GM19035 (cell line): ENCODE data around the gene MTREX.

Source experiments
- ATAC-seq: cut with Tn5 transposase; IDR thresholded peaks from one replicate; pipeline ENCODE4 v1.9.1; 2021; ENCODE audit not compliant: unreplicated experiment

MTREX gene

DNA sequence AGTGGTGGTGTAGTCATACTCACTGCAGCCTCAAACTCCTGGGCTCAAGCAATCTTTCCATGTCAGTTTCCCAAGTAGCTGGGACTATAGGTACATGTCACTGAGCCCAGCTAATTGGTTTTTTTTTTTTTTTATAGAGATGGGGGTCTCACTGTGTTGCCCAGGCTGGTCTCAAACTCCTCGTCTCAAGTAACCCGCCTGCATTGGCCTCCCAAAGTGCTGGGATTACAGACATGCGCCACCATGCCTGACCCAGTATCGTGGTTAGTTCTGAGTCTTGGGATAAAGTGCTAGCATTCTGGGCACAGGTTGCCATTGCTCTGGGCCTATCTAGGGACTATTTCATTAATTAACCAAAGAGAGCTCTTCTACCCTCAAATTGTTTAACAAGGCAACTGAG, 118.7 kb downstream of the MTREX start:
- no peak for ATAC-seq

DNA sequence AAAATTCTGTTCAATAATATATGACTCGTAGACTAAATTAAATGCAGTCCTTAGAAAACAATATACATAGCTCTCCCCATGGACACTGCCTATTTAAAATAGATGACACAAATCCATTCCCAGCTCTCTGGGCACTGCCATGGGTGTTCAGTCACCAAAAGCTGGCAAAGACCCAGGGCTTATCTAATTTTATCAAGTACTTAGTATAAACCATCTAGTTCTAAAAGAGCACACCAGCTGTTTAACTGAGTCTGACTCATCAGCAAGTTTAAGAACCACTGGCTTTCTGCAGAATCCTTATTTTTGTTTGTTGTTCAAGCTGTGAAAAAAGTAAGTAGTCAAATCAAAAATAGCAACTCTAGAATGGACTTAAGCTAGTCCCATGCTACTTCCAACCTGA, 119.4 kb downstream of the MTREX start:
- no peak for ATAC-seq

DNA sequence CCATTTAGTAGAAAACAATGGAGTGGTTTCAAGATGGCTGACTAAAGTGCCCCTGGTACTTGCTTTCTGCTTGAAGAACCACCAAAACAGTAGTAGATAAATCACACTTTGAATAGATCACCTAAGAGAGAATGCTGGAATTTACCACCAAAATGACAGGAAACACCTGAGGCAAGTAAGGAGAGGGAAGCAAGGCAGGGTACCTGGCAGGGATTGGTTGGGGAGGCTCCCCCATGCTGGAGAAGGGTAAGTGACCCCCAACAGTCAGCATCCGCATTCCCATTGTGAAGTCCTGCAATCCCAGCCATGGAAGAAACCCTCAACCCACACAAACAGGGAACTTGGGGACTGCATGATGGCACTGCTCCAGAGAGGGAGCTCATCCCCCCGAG, 121.4 kb downstream of the MTREX start:
- no peak for ATAC-seq

DNA sequence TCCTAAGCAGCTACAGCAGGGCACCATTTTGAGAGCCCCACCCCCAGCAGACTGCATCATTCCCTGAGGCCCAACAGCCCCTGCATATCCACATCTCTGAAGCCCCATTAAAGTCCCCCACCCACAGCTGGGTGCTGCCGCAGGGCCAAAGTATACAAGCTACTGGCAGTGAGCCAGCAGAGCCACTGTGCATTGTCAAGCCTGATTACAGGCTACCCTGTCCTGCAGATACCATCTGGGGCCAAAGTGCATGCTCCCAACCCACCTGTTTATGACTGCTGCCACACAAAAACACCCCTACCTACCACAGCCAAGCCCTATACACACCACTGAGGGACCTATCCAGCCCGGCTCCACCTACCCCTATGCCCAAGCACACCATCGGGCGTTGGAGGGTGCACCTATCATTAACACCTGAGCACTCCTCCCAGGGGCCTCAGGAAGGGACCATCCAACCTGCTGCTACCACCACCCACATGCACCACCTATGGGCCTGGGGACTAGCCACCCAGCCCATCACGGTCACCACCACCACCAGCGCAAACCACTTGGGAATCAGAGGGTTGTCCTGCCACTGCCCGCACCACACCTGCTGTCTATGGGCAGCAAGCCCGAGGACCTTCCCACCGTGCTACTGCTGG, 121.9 kb downstream of the MTREX start:
- no peak for ATAC-seq

DNA sequence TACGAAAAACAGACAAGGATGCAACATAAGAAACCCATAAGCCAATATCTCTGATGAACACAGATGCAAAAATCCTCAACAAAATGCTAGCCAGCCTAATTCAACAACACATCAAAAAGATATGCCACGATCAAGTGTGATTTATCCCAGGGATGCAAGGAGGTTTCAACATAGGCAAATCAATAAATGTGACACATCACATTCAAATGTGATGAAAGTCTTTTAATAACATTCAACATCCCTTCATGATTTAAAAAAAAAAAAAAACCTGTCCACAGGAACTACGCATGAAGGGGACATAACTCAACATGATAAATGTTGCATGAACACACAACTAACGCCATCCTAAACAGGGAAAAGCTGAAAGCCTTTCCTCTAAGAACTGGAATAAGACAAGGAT, 124.8 kb downstream of the MTREX start:
- no peak for ATAC-seq

DNA sequence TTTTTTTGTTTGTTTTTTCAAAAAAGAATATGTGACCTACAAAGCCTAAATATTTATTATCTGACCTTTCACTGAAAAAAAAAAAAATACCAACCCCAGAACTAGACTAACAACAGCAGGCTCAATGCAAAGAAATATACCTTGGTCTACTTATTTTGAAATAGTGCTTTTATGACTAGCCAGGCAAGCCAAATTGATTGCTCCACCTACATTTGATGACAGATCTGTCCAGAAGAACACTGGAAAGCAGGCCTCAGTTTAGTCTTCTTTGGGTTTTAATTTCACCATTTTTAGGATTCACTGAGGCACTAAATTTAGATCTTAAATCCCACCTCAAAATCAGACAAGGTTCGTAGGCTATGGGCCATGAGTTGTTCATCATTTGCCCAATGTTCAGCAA, 129.7 kb downstream of the MTREX start:
- ATAC-seq = no peak

DNA sequence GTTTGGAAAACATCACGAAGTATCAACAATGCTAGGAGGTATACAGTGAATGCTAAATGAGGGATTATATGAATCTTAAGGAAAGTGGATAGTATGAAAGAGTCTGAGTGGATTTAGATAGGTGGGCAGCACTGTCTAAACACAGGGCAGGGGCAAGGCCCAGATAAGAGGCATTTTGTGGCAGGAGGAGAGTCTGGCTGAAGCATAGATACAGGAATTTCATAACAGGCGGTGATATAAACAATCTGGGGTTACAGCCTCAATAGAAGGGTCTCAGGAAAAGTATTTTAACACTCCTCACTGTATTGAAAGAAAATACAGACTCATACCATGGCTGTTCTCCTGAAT, 130.0 kb downstream of the MTREX start:
- no peak for ATAC-seq

DNA sequence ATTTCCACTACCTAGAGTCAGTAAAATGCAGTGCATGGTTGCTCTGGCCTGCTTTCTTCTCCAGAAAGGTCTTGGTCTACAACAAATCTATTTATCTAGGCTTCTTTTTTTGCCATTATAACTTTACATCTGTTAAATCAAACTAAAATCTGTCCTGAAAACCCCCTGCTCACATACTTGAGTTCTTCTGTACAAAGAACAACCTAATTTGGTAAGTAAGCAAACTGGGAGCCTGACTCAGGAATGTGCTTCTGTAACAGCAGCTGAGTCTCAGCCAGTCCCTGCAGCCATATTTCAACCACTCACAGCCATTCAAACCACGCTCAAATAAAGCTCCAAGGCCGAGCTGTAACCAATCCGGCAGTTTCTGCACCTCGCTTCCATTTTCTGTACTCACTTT, 131.2 kb downstream of the MTREX start:
- ATAC-seq = no peak

DNA sequence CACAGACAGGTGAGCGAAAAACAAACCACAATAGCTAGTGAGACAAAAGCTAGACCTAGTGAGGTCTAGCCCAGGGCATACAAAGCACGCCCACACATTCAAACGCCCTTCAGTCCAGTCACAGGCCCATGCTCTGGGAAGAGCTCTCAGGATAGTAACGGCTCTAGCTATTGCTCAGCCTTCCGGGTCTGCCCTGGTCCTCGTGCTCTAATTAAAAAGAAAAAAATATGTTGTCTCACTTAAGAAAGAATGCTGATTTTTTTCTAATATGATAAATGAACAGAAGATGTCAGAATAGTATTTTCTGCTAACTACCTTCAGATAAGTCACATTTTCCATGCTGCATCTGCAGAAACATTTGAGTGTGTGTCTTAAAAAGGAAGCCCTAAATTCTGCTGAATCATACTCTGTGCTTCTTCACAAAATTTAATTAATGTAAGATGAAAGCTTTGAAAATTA, 132.4 kb downstream of the MTREX start:
- ATAC-seq = no peak

DNA sequence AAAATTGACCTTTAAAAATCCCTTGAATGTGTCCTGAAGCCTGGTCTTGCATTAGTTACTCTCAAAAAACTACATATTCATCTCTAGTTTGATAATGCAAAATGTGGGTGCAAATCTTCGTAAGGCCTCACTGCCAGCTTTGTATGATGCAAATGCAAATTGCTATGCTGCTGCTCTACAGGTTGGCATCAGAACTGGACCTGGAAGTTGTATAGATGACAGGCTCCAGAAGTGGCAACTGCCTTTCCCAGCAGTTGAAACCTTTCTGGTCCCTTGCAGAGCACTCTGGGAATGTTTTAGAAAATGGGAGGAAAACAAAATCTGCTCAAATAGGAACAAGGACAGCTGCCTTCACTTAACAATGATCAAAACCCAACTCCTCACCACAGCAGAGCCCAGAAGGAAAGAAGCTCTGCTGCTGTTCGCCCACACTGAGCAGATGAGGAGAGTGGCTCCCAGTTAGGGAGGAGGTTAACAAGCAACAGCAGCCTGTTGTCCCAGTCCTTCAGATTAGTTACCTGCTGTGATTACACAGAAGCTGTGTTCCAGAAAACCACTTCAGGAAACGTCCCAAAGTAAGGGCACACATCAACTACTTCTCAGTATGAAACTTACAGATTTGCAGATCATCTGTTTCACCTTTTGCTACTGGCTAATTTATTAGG, 133.4 kb downstream of the MTREX start:
- ATAC-seq = no peak

DNA sequence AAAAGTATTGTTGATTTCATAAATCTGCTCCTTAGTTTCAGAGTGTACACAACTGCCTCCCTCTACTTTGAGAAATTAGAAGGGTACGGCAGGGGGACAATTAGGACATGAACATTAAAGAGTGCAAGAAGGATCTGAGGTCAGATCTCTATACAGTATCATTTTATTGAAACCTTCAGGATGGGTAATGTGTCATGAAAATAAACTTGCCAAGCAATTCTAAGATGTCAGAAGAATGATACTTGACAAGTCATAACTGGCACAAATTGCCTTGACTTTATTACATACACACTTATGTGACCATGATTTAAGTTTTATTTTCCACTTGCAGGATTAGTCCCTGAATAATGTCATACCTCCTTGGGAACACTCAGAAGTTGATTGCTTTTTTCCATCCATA, 134.2 kb downstream of the MTREX start:
- ATAC-seq = no peak

DNA sequence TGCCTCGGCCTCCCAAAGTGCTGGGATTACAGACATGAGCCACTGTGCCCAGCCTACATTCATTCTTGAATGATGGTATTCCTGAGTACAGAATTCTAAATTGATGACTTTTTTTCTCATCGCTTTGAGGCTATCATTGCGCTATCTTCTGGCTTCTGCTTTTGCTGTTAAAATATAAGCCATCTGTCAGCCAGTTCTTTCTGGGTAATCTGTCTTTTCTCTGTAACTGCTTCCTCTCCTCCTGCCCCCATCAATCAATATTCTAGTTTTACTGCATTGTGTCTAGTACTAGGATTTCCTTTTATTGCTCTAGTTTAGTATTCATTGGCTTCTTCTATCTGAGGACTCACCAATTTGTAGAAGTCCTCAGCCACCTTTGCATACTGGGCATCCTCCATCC, 138.0 kb downstream of the MTREX start:
- no peak for ATAC-seq

DNA sequence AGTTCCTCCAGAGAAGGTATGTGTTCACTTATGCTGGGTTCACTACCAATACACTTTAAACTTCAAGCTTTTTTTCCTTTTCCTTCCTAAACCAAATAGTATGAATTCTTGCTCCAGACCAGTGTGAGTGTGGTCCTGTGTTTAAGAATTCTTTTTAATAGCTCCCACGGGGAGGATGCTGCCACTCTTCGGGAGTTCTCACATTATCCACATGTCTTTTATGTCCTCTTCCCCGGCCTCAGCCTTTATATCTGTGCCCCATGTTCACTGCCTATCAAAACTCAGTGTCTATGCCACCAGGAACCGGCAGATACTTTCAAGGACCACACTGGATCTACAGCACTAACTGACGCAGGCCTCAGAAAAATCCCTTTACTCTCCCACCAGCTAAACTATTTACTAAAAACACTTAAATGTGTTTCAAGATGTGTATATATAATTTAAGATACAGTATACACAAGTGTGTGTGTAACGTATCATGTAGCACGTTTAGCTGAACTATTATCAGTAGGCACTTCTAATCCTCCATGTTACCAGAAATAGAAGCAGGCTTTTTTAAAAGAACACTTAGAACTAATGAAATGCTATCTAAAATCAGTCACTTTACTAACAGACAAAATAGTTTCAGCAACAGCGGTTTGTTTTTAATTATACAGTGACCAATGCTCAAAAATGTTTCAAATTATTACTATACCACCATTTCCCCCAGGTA, 139.0 kb downstream of the MTREX start:
- no peak for ATAC-seq

DNA sequence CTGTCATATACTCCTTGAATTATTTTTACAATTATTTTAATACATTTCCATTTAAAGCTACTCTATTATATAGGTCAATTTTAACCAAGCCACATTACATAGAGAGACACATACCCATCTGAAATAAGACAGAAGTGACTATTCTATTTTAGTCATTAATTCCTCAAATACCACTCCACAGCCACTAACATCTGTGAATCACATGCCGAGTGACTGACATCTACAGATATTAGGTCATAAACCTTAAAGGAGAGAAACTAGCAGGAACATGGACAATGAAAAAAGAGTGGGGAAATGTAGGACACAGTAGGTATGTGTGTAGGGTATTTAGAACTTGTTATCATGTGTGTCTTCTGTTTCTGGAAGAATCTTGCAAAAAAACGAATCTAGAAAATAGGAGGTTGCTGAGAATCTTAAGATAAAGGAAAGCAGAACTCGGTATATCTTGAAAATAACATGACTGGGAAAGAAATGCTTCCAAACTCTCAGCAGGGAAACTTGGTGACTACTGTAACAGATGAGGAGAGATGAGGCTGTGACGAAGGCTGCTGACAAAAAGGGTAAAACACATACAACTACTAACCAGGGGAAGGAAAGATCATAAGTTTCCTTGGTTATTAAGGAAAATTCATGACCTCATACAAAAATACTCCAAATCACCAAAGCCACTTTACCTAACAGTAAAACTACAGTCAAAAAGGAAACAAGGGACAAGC, 142.4 kb downstream of the MTREX start:
- no peak for ATAC-seq

DNA sequence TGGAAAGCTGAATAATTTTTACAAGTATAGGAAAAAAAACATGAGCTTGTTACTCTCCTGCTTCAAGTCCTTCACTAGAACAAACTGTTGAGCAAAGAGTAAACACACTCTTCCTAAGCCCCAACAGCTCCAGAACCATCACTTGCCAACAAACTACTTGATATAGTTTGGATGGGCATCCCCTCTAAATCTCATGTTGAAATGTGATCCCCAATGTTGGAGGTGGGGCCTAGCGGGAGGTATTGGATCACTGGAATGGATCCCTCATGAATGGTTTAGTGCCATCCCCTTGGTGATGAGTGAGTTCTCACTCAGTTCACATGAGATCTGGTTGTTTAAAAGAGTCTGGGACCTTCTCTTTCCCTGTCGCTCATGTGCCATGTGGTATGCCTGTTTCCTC, 144.2 kb downstream of the MTREX start:
- no peak for ATAC-seq

DNA sequence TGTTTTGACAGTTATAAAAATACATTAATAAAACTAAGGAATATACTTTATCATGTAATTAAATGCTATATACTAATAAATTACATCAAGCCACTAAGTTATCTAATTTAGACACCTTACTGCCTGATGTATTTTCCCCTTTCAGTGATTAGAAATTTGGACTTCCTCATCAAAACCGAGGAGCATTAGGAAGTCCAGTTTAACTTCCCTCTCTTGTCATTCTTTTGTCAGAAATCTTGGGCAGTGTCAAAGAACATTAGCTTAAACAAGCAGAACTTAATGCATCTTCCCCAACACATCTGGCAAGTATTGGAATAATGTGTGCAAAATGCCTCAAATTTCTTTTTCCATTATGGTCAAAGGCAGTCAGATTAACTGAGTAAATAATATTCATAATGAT, 145.4 kb downstream of the MTREX start:
- no peak for ATAC-seq

DNA sequence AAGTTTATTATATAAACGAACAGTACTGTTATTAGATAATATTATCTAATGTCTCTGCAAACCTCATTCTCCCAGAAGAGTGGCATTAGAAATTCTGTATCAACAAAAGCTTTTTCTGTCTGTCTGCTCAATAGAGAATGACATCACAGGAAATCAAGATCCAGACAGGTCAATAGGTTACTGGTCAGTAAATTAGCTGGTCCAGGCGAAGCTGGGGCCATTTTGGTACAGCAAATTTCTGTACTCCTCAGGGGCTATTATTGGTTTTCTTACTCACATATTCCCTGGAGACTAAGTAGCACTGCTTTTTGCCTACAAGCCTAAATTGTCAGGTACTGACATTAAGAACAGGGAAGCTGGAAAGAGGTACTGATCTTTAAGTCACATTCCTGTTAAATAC, 146.5 kb downstream of the MTREX start:
- no peak for ATAC-seq

DNA sequence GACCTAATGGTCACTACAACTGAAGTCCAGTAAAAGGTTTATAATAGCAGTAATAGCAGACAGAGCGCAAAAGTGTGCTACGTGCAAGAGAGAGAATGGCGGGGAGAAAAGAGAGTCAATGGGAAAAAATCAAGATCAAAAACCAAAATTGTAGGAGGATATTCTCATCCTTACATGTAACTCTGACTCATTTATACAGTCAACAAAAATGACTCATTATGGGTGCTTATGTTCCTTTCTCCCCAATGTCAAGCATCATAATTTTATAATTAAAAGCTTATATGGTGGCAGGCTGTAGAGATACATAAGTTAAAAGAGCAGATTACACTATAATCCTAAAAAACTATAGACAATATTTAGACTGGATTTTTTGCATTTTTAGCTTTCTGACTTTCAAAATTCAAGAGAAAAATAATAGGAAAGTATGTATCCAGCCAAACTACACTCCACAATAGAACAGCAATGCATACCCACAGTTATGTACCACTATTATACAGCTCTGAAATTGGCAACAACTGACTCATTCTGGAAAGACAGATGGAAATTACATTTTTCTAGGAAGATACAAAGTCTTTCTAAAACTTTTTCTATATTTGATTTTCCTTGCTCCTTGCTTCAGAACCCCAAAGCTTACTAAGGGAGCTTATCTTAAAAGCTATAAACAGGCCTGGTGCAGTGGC, 148.6 kb downstream of the MTREX start:
- ATAC-seq = no peak

DNA sequence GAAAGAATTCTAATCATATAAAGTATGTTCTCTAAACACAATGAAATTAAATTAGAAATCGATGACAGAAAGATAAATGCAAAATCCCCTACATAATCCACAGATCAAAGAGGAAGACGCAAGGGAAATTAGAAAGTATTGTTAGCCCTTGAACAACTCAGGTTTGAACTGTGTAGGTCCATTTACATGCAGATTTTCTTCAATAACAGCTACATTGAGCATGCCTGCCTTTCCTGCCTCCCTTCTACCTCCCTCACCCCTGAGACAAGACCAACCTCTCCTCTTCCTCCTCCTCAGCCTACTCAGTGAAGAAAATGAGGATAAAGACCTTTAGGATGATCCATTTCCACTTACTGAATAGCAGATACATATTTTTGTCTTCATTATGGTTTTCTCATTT, 151.8 kb downstream of the MTREX start:
- ATAC-seq = no peak

DNA sequence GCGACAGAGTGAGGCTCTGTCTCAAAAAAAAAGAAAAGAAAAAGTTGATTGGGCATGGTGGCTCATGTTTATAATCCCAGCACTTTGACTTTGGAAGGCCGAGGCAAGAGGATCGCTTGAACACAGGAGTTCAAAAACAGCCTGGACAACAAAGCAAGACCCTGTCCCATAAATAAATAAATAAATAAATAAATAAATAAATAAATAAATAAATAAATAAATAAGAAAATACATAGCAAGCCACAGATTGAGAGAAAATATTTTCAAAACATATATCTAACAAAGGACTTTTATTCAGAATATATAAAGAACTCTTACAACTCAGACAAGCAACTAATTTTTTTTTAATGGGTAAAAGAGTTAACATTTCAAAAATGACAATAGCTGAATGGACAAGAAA, 155.8 kb downstream of the MTREX start:
- ATAC-seq = no peak

DNA sequence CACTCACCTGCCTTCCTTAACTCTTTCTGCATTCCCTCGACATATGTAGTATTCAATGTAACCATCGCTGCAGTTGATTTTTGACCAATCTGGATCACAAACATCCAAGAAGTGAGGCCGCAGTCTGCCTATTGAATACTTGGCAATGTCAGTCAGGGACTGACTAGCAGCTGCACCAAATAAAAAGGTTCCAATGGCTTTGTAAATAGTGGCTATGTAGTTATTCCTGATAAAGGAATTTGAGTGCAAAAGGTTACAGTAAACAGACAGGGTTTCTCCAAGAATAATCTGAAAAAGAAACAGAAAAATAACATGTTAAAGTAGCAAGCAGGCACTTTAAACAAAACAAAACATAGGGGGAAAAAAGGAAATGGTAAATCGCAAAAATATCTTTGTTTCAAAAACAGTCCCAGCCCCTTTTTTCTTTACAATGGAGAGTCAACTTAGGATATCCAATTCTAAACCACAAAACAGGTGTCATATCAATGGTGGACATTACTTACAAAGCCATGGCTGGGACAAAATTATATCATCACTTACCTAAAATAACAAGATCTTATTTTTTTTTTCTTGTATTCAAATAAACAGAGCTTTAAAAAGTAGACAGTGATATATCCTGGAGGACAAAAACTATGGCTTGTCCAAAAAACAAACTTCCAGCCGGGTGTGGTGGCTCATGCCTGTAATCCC, 160.2 kb downstream of the MTREX start:
- ATAC-seq = no peak
